ENCODE measurements around the gene MYO9A. TPM values are rescaled to one million over a fixed set of nuclear protein-coding genes. Genes with fewer than 3 reads are reported as not detected.
"Not testable (repeated sequence)": the region's sequence is repeated elsewhere in the genome, so short reads cannot be mapped to it uniquely, and the experiment has no call there.

MYO9A gene
- polyA plus RNA-seq, 1 experiment = 13.1 TPM

GRCh38 chr15:72106068-72106467, 11.9 kb downstream of the MYO9A start:
- Histone ChIP-seq H3K4me3 (ENCODE audit: low read depth, low read length) (no peak overlapping the region), H3K27me3 (ENCODE audit: control insufficient read depth, insufficient read depth, low read length) (no peaks in the 10 kb centered on the region), H3K36me3 (ENCODE audit: control insufficient read depth, insufficient read depth, low read length) (no peaks in the 10 kb centered on the region)
- POLR2A ChIA-PET = no interaction called here
- no peak for DNase-seq (ENCODE audit: low read depth)
- CTCF ChIA-PET = no interaction called here
- no peak for TF ChIP-seq CTCF (IDR thresholded peaks at IDR 0.05; ENCODE audit: insufficient read depth, low read depth, low read length)

- no peaks in the 10 kb centered on the region for H3K27me3 ChIP-seq (ENCODE audit: control insufficient read depth, insufficient read depth, low read length)
- ChIA-PET POLR2A (no interaction called here), CTCF (no interaction called here)
- TF ChIP-seq CTCF (IDR thresholded peaks at IDR 0.05; ENCODE audit: insufficient read depth, low read depth, low read length) = no peak
- H3K36me3 ChIP-seq (ENCODE audit: control insufficient read depth, insufficient read depth, low read length) = no peaks in the 10 kb centered on the region
- no peak overlapping the region for H3K4me3 ChIP-seq (ENCODE audit: low read depth, low read length)
- no peak for DNase-seq (ENCODE audit: low read depth)
Measured at GRCh38 chr15:72105111-72105510, 12.8 kb downstream of the MYO9A start.

- H3K36me3 ChIP-seq (ENCODE audit: control insufficient read depth, insufficient read depth, low read length); H3K4me3 ChIP-seq (ENCODE audit: low read depth, low read length); DNase-seq (ENCODE audit: low read depth); CTCF ChIA-PET; H3K27me3 ChIP-seq (ENCODE audit: control insufficient read depth, insufficient read depth, low read length); POLR2A ChIA-PET: not testable (repeated sequence)
Measured at GRCh38 chr15:72100551-72100950, 17.4 kb downstream of the MYO9A start.

GRCh38 chr15:72099155-72099554, 18.8 kb downstream of the MYO9A start:
- no peaks in the 10 kb centered on the region for H3K36me3 ChIP-seq (ENCODE audit: control insufficient read depth, insufficient read depth, low read length)
- no peak for TF ChIP-seq CTCF (IDR thresholded peaks at IDR 0.05; ENCODE audit: insufficient read depth, low read depth, low read length)
- ChIA-PET POLR2A (no interaction called here), CTCF (interaction anchor here (0.6 to 1.0 kb wide), 2 partner anchors 22 to 36 kb away, joined by 3 to 5 read pairs; no protein-coding TSS in a partner anchor)
- no peak for DNase-seq (ENCODE audit: low read depth)
- H3K27me3 ChIP-seq (ENCODE audit: control insufficient read depth, insufficient read depth, low read length) = no peaks in the 10 kb centered on the region
- H3K4me3 ChIP-seq (ENCODE audit: low read depth, low read length) = no peak overlapping the region

- CTCF ChIA-PET = interaction anchor here (0.6 to 1.0 kb wide), 2 partner anchors 13 to 23 kb away, joined by 3 to 4 read pairs; no protein-coding TSS in a partner anchor
- no peaks in the 10 kb centered on the region for H3K36me3 ChIP-seq (ENCODE audit: control insufficient read depth, insufficient read depth, low read length)
- no peak overlapping the region for H3K4me3 ChIP-seq (ENCODE audit: low read depth, low read length)
- no peak for TF ChIP-seq CTCF (IDR thresholded peaks at IDR 0.05; ENCODE audit: insufficient read depth, low read depth, low read length)
- POLR2A ChIA-PET = no interaction called here
- DNase-seq (ENCODE audit: low read depth) = no peak
- no peaks in the 10 kb centered on the region for H3K27me3 ChIP-seq (ENCODE audit: control insufficient read depth, insufficient read depth, low read length)
Measured at GRCh38 chr15:72098040-72098439, 19.9 kb downstream of the MYO9A start.

- no peak for DNase-seq (ENCODE audit: low read depth)
- ChIA-PET POLR2A (no interaction called here), CTCF (no interaction called here)
- Histone ChIP-seq H3K36me3 (ENCODE audit: control insufficient read depth, insufficient read depth, low read length) (no peaks in the 10 kb centered on the region), H3K4me3 (ENCODE audit: low read depth, low read length) (no peak overlapping the region), H3K27me3 (ENCODE audit: control insufficient read depth, insufficient read depth, low read length) (no peaks in the 10 kb centered on the region)
- TF ChIP-seq CTCF (IDR thresholded peaks at IDR 0.05; ENCODE audit: insufficient read depth, low read depth, low read length) = no peak
Measured at GRCh38 chr15:72096796-72097195, 21.2 kb downstream of the MYO9A start.

Measured in BJ (cell line).